Measurements from ENCODE around the gene PPM1H.
"Not testable (repeated sequence)": the region's sequence is repeated elsewhere in the genome, so short reads cannot be mapped to it uniquely, and the experiment has no call there.

- not testable (repeated sequence) for TF ChIP-seq CTCF, POLR2AphosphoS5 (IDR thresholded peaks at IDR 0.05)
Observed at GRCh38 chr12:62966446-62966989, 31.6 kb upstream of the PPM1H start.
